Esophagus squamous epithelium (tissue), 4 donors: Measurements from ENCODE around the gene ORAI3.
A peak's percentile ranks its signal among the peaks of the same experiment; 100 is the strongest.

Experiments
- POLR2A ChIP-seq, 4 donors: fragments of 450-650 bp; IDR thresholded peaks; one replicate each; pipeline ENCODE4 v1.6.1; 2017; ENCODE audit warnings: antibody characterized with exemption in 4 of 4, mild to moderate bottlenecking in 4 of 4, moderate library complexity in 3 of 4
- TF ChIP-seq, protein P1 (sequence below), 6 experiments: fragments of 450-650 bp in 4 of 6; fragments of 200-600 bp in 2 of 6; sonication (generic) in 2 of 6; IDR thresholded peaks; one replicate each; pipeline ENCODE4 v1.5.1; 2016 to 2019; ENCODE audit warnings: antibody characterized with exemption in 6 of 6, mild to moderate bottlenecking in 4 of 6, moderate library complexity in 4 of 6

DNA sequence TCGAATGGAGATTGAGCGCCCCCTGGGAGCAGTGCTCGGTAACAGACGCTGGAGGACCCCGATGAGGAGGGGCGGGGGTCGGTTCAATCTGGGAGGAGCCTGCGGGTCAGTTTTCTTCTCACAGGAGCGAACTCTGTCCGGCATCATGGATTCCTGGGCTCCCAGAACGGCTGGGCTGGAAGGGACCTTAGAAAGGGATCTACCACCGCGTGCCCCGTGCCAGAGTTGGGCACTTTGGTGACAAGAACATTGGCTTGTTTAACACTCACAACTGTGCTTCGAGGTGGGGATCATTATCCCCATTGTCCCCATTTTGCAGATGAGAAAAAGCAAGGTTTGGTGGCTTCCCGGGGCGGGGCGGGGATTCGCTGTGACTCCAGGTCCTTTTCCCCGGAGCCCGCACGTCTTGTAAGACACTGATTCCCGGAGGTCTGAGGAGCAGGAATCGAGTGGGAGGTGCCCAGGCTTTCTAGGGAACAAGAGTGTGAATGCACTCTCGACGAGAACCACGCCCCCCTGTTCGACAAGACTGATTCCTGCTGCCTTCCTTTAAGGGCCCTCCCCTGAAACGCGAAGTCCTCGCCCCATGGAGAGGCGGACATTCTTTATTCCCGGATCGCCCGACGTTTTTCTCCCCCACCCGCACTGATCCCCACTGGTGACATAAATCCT, 27.0 kb upstream of the ORAI3 start:
- TF ChIP-seq, protein P1, sequence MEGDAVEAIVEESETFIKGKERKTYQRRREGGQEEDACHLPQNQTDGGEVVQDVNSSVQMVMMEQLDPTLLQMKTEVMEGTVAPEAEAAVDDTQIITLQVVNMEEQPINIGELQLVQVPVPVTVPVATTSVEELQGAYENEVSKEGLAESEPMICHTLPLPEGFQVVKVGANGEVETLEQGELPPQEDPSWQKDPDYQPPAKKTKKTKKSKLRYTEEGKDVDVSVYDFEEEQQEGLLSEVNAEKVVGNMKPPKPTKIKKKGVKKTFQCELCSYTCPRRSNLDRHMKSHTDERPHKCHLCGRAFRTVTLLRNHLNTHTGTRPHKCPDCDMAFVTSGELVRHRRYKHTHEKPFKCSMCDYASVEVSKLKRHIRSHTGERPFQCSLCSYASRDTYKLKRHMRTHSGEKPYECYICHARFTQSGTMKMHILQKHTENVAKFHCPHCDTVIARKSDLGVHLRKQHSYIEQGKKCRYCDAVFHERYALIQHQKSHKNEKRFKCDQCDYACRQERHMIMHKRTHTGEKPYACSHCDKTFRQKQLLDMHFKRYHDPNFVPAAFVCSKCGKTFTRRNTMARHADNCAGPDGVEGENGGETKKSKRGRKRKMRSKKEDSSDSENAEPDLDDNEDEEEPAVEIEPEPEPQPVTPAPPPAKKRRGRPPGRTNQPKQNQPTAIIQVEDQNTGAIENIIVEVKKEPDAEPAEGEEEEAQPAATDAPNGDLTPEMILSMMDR (IDR thresholded peaks at IDR 0.05): peak; percentile 83 to 95 (median 88)
- peak in 2 of 4 donors; percentile 16 to 24 for TF ChIP-seq POLR2A (IDR thresholded peaks at IDR 0.05)
